Esophagus muscularis mucosa (tissue), 4 donors: ENCODE data around the gene MAP2K5. TPM values are rescaled to one million over a fixed set of nuclear protein-coding genes. Genes with fewer than 3 reads are reported as not detected.

Experiments
- DNase-seq: peaks from one replicate; pipeline ENCODE4 v3.0.0-alpha.2; 2017; ENCODE audit errors: extremely low spot score
- H3K27ac ChIP-seq, 4 donors: fragments of 200-600 bp; sonication (generic); replicated peaks in 1 of 4; 1 replicate in 3 of 4; 2 replicates in 1 of 4; pipeline ENCODE4 v1.5.1; 2016 to 2019; ENCODE audit warnings: mild to moderate bottlenecking in 1 of 4
- H3K27me3 ChIP-seq, 4 donors: fragments of 200-600 bp; sonication (generic); one replicate each; pipeline versions ENCODE4 v1.5.1 to v1.6.0; 2016 to 2019
- H3K36me3 ChIP-seq, 4 donors: fragments of 200-600 bp; sonication (generic); one replicate each; pipeline ENCODE4 v1.5.1; 2016 to 2019
- H3K4me1 ChIP-seq, 4 donors: fragments of 200-600 bp; sonication (generic); one replicate each; pipeline ENCODE4 v1.5.1; 2016 to 2019
- H3K4me3 ChIP-seq, 4 donors: fragments of 200-600 bp; sonication (generic); 1 replicate in 2 of 4; 2 replicates in 2 of 4; pipeline ENCODE4 v1.5.1; 2016 to 2019; ENCODE audit warnings: mild to moderate bottlenecking in 4 of 4, moderate library complexity in 1 of 4
- H3K9me3 ChIP-seq, 4 donors: fragments of 200-600 bp; sonication (generic); 1 replicate in 3 of 4; 2 replicates in 1 of 4; pipeline ENCODE4 v1.5.1; 2016 to 2019
- EP300 ChIP-seq: sonication (generic); formaldehyde crosslinking; IDR thresholded peaks from one replicate; pipeline ENCODE4 v1.6.1; 2017; ENCODE audit warnings: antibody characterized with exemption
- POLR2A ChIP-seq: fragments of 450-650 bp; IDR thresholded peaks from one replicate; pipeline ENCODE4 v1.6.1; 2017; ENCODE audit warnings: antibody characterized with exemption, moderate library complexity, mild to moderate bottlenecking, low read depth
- POLR2AphosphoS5 ChIP-seq, 2 donors: sonication (generic); formaldehyde crosslinking; IDR thresholded peaks; one replicate each; pipeline ENCODE4 v1.6.1; 2017; ENCODE audit warnings: antibody characterized with exemption in 2 of 2
- WGBS: methylation state at CpG from one replicate; pipeline ENCODE4 v1.1.5; 2018; 5-methylcytosine and 5-hydroxymethylcytosine counted together
- intact Hi-C: fragments of 100-400 bp; cut with DNase I; formaldehyde crosslinking; loops from one replicate; pipeline ENCODE4 v1.15.1; 2023
- total RNA-seq, 4 donors: library from RNA; depleted of rRNA; stranded (reverse); fragments of >200 nt; gene quantifications; one replicate each; pipeline versions ENCODE4 v1.1.0 to v1.2.1, GENCODE V29; 2016
- TF ChIP-seq, protein P1 (sequence below), 3 experiments: fragments of 200-600 bp in 2 of 3; fragments of 450-650 bp in 1 of 3; sonication (generic) in 2 of 3; IDR thresholded peaks; one replicate each; pipeline ENCODE4 v1.5.1; 2017 to 2019; ENCODE audit warnings: antibody characterized with exemption in 3 of 3, mild to moderate bottlenecking in 2 of 3, moderate library complexity in 1 of 3

MAP2K5 gene
- total RNA-seq, 4 donors from 2014 or later, result 7.8 to 11.9 (median 10.6) TPM

DNA sequence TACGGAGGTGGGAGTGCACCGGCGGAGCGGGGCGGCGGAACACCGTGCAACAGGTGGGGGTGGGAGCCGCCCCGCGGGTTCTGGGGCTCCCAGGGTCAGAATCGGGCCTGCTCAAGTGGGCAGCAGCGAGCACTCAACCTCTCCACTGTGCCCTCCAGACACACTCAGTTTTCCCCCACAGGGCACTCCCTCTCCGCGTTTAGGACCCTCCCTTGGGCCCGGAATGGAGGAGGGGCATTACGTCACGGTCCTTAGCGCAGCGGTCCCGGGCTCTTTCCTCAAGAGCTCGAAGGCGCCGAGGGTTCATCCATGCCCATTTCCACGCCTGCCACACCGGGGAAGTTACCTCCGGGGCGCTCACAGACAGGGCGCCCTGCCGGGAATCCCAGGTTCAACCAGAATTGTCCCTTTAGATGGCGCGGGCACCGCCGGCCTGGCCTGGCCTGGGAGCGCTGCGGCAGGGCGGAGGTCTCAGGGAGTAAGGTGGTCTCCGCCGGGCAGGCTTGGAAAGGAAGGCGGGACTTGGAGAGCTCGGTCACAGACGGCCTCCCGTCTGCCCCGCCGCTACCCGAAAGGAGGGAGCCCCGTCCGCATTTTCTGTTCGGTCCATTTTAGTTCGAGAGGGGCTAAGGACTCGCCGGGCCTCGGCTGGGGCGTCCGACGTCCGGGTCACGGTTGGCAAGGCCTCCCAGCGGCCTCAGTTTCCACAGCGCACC lies 292.2 kb downstream of the MAP2K5 start:
- H3K4me1 ChIP-seq, result peaks cover 52 to 64% (median 59%) of the 10 kb centered on the region in 4 donors
- peaks cover 15 to 65% (median 63%) of the 10 kb centered on the region in 4 donors for H3K27me3 ChIP-seq
- peak overlapping the region; percentile 44 to 54 (median 46) for H3K4me3 ChIP-seq
- no peak for DNase-seq
- no peaks in the 10 kb centered on the region for H3K9me3 ChIP-seq
- H3K27ac ChIP-seq, result no peak overlapping the region
- intact Hi-C loops, result loop anchor here (10.0 kb wide), 2 partner anchors 290 to 890 kb away; partner anchors contain the start of gene MAP2K5
- no peaks in the 10 kb centered on the region for H3K36me3 ChIP-seq
- TF ChIP-seq EP300, result no peak
- TF ChIP-seq POLR2A, result no peak
- TF ChIP-seq, protein P1, sequence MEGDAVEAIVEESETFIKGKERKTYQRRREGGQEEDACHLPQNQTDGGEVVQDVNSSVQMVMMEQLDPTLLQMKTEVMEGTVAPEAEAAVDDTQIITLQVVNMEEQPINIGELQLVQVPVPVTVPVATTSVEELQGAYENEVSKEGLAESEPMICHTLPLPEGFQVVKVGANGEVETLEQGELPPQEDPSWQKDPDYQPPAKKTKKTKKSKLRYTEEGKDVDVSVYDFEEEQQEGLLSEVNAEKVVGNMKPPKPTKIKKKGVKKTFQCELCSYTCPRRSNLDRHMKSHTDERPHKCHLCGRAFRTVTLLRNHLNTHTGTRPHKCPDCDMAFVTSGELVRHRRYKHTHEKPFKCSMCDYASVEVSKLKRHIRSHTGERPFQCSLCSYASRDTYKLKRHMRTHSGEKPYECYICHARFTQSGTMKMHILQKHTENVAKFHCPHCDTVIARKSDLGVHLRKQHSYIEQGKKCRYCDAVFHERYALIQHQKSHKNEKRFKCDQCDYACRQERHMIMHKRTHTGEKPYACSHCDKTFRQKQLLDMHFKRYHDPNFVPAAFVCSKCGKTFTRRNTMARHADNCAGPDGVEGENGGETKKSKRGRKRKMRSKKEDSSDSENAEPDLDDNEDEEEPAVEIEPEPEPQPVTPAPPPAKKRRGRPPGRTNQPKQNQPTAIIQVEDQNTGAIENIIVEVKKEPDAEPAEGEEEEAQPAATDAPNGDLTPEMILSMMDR (IDR thresholded peaks at IDR 0.05), result no peak
- no peak for TF ChIP-seq POLR2AphosphoS5 (IDR thresholded peaks at IDR 0.05)
- 5% methylated on average over 29 of the region's 59 CpGs for WGBS

DNA sequence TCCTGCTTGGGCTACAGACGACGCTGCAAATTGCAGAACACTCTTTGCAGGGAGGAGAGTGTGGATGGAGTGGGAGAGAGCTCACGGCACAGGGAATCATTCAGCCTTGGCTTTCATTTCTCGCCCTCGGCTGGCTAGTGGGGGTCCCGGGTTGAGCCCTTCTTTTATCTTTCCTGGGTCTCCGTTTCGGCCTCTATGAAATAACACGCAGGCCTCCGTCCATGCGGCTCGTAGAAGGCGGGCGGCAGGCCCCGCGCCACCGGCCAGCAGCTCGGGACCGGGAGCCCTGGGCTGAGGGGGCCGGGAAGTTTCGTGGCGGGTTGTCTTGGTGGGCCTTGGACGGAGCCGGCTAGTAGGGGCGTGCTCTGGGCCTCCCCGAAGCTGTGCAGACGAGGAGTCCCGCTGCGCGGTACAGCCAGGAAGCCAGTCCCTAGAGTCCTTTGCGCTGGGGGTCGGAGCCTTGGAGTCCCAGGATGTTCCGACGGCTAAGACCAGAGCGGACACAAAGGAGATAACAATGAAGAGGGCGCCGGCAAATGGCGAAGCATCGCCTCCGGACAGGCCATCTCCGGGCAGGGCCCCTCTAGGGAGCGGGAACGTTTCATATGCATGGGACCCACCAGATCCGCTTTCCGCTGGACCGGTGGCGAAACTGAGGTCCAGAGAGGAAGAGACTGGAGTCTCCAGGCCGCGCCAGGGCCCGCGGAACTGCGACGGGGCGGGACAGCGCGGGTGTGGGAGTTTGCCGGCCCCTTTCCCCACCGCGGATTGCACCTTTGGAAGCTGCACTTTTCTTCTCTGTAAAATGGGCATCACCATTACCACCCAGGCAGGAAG lies 293.0 kb downstream of the MAP2K5 start:
- WGBS, result 7% methylated on average over 21 of the region's 59 CpGs
- no peak for TF ChIP-seq EP300
- TF ChIP-seq POLR2AphosphoS5 (IDR thresholded peaks at IDR 0.05), result no peak
- TF ChIP-seq, protein P1 (IDR thresholded peaks at IDR 0.05), result no peak
- no peak for TF ChIP-seq POLR2A
- H3K9me3 ChIP-seq, result no peaks in the 10 kb centered on the region
- no peaks in the 10 kb centered on the region for H3K36me3 ChIP-seq
- no peak overlapping the region for H3K27ac ChIP-seq
- peak overlapping the region; percentile 44 to 54 (median 46) for H3K4me3 ChIP-seq
- DNase-seq, result no peak
- intact Hi-C loops, result loop anchor here (2.0 to 10.0 kb wide), 3 partner anchors 291 to 891 kb away; partner anchors contain the start of gene MAP2K5
- peaks cover 15 to 57% (median 56%) of the 10 kb centered on the region in 4 donors for H3K27me3 ChIP-seq
- peaks cover 51 to 60% (median 57%) of the 10 kb centered on the region in 4 donors for H3K4me1 ChIP-seq

DNA sequence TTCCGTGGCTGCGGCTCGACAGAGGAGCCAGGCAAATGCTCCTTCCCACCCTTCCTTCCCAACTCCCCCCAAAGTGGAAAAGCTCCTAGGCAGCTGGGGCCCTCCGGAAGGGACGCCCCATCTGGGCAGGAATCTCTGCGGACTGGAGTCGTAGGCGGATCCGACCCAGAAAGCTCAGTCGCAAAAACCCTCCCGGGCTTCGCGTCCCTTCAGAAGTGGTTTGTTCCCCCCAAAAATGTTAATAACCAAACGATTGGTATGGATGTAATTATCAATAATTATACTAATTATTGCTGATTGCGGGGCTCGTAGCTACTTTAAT lies 293.6 kb downstream of the MAP2K5 start:
- no peaks in the 10 kb centered on the region for H3K9me3 ChIP-seq
- H3K4me1 ChIP-seq, result peaks cover 52 to 63% (median 60%) of the 10 kb centered on the region in 4 donors
- H3K4me3 ChIP-seq, result peak overlapping the region; percentile 44 to 54 (median 46)
- H3K36me3 ChIP-seq, result no peaks in the 10 kb centered on the region
- DNase-seq, result no peak
- peaks cover 15 to 52% (median 50%) of the 10 kb centered on the region in 4 donors for H3K27me3 ChIP-seq
- 14% methylated on average over 16 of the region's 16 CpGs for WGBS
- no peak overlapping the region for H3K27ac ChIP-seq
- TF ChIP-seq POLR2A, result no peak
- TF ChIP-seq, protein P1 (IDR thresholded peaks at IDR 0.05), result no peak
- intact Hi-C loops, result loop anchor here (2.0 to 10.0 kb wide), 3 partner anchors 291 to 891 kb away; partner anchors contain the start of gene MAP2K5

DNA sequence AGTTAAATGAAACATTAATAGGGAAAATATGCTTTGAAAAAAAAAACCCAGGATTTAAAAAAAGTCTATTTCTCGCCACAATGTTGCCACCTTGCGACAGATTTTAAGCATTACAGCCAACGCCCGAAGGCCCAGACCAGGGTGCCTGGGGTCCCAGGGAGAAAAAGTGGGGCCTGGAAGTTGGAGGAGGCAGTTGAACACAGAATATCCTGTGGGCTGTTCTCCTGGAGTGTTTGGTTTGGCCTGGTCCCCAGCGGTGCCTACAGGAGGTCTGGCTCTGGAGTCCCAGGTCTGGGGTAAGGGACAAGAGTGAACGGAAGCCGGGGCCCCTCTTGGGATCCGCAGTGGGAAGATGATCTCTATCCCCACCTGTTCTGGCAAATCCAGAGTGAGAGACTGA lies 294.0 kb downstream of the MAP2K5 start:
- TF ChIP-seq POLR2A, result no peak
- TF ChIP-seq, protein P1 (IDR thresholded peaks at IDR 0.05), result peak; percentile 74 to 88 (median 85)
- TF ChIP-seq EP300, result no peak
- TF ChIP-seq POLR2AphosphoS5 (IDR thresholded peaks at IDR 0.05), result no peak
- Histone ChIP-seq H3K27me3 (peaks cover 15 to 48% (median 46%) of the 10 kb centered on the region in 4 donors), H3K9me3 (no peaks in the 10 kb centered on the region), H3K27ac (no peak overlapping the region), H3K4me3 (peak overlapping the region; percentile 44 to 54 (median 46)), H3K36me3 (no peaks in the 10 kb centered on the region), H3K4me1 (peaks cover 56 to 67% (median 64%) of the 10 kb centered on the region in 4 donors)
- no peak for DNase-seq
- intact Hi-C loops, result loop anchor here (2.0 to 10.0 kb wide), 3 partner anchors 292 to 892 kb away; partner anchors contain the start of gene MAP2K5
- 26% methylated on average over 7 of the region's 8 CpGs for WGBS
